ENCODE measurements around the gene MTFP1.
A peak's percentile ranks its signal among the peaks of the same experiment; 100 is the strongest.
"Not testable (repeated sequence)": the region's sequence is repeated elsewhere in the genome, so short reads cannot be mapped to it uniquely, and the experiment has no call there.

The MTFP1 gene

GRCh38 chr22:30453731-30454510 is 28.4 kb downstream of the MTFP1 start:
- TF ChIP-seq CTCF (IDR thresholded peaks at IDR 0.05; ENCODE audit: low read depth, low read length) = no peak
- H3K4me3 ChIP-seq (replicated peaks in 1 of 2; ENCODE audit: low read depth in 2 of 2, low read length in 2 of 2) = no peak overlapping the region
- DNase-seq (ENCODE audit: low read depth in 2 of 2) = peak; percentile 13 to 59

GRCh38 chr22:30455075-30455840 is 29.7 kb downstream of the MTFP1 start:
- no peak overlapping the region for H3K4me3 ChIP-seq (replicated peaks in 1 of 2; ENCODE audit: low read depth in 2 of 2, low read length in 2 of 2)
- no peak for DNase-seq (ENCODE audit: low read depth in 2 of 2)
- no peak for TF ChIP-seq CTCF (IDR thresholded peaks at IDR 0.05; ENCODE audit: low read depth, low read length)

GRCh38 chr22:30457981-30458380 is 32.4 kb downstream of the MTFP1 start:
- no peak for TF ChIP-seq CTCF (IDR thresholded peaks at IDR 0.05; ENCODE audit: low read depth, low read length)
- H3K4me3 ChIP-seq (replicated peaks in 1 of 2; ENCODE audit: low read depth in 2 of 2, low read length in 2 of 2) = no peak overlapping the region
- peak in 1 of 2 donors; percentile 12 for DNase-seq (ENCODE audit: low read depth in 2 of 2)

- no peak overlapping the region for H3K4me3 ChIP-seq (replicated peaks in 1 of 2; ENCODE audit: low read depth in 2 of 2, low read length in 2 of 2)
- no peak for TF ChIP-seq CTCF (IDR thresholded peaks at IDR 0.05; ENCODE audit: low read depth, low read length)
- DNase-seq (ENCODE audit: low read depth in 2 of 2) = peak; percentile 25 to 34
Measured at GRCh38 chr22:30459181-30460052, 33.8 kb downstream of the MTFP1 start.

GRCh38 chr22:30460147-30460546 is 34.6 kb downstream of the MTFP1 start:
- TF ChIP-seq CTCF (IDR thresholded peaks at IDR 0.05; ENCODE audit: low read depth, low read length) = no peak

GRCh38 chr22:30460555-30460954 is 35.0 kb downstream of the MTFP1 start:
- not testable (repeated sequence) for H3K4me3 ChIP-seq (replicated peaks in 1 of 2; ENCODE audit: low read depth in 2 of 2, low read length in 2 of 2); DNase-seq (ENCODE audit: low read depth in 2 of 2)

More at GRCh38 chr22:30460147-30460546, 34.6 kb downstream of the MTFP1 start:
- DNase-seq (ENCODE audit: low read depth in 2 of 2) = no peak
- H3K4me3 ChIP-seq (replicated peaks in 1 of 2; ENCODE audit: low read depth in 2 of 2, low read length in 2 of 2) = no peak overlapping the region

Measured in cardiac fibroblast (primary cell).